ENCODE measurements around the gene RBM20. TPM values are rescaled to one million over a fixed set of nuclear protein-coding genes. Genes with fewer than 3 reads are reported as not detected.

The RBM20 gene
- total RNA-seq, 1 experiment from 2014 or later: 1.2 TPM

DNA sequence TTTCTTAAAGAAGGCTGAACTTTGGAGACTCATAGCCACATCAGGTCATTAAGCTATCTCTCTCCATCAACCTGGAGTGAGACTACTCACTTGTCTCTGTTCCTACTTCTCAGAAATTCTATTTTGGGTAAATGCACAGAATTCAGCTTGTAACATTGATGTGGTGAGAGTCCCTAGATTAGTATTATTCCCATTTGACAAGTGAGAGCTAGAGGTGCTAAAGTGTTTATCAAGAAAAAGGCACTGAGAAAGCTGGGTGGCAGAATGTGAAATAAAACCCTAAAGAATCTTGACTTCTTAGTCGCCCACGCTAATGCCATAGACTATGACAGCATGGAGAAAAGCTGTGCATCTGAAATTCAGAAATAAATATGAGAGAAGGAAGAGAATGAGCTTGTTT, 154.2 kb downstream of the RBM20 start:
- DNase-seq (ENCODE audit: low read depth, low spot score): no peak
- in situ Hi-C loops (cut with HindIII; ENCODE audit: low pct_unique_long_range_greater_than_20kb, low sequenced_read_pairs): no loop called here

DNA sequence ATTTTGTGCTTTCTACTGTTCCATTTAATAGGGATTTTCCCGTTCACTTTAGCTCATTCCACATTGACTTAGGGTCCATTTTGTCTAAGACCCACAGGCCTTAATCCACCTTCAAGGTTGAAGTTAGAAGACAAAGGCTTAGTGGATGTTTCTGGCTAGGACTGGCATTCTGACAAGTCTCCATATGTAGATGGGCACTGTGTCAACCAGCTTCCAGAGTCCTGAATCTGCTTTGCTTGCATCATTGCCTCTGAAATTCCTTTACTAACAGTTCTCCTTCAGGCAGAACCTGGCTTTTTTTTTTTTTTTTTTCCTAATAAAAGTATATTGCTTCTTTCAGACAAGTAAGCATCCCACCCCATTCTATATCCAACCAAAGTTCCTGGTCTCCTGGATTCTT, 158.0 kb downstream of the RBM20 start:
- in situ Hi-C loops (cut with HindIII; ENCODE audit: low pct_unique_long_range_greater_than_20kb, low sequenced_read_pairs): no loop called here
- peak; percentile 15 for DNase-seq (ENCODE audit: low read depth, low spot score)

DNA sequence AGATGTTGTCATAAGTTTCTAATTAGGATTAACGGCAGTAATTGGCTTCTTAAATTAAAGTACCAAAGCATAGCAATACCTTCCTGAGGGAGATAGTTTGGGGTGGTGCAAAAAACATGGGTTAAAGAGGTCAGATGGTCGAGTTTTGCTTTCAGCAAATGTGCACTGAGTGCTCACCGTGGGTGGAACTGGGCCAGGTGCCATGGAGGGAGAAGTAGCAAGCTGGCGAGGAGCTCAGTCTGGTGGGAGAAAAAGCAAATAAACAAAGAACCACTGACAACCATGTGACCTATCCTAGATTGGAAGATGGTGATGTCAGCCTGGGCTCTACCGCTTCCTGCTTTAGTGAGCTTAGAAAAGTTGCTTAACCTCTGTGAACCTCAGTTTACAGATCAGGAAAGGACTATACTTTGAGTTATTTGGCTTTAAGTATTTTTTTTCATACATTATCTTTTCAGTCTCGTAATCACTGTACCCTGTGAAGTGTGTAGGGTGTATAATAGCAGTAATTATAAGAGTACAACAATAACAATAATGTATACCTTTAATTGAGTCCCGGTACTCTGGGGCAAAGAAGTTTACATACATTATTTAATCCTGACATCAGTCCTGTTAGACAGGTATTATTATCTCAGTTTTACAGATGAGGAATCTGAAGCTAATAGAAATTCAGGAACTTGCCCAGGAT, 158.6 kb downstream of the RBM20 start:
- in situ Hi-C loops (cut with HindIII; ENCODE audit: low pct_unique_long_range_greater_than_20kb, low sequenced_read_pairs): no loop called here
- peak; percentile 87 for DNase-seq (ENCODE audit: low read depth, low spot score)

DNA sequence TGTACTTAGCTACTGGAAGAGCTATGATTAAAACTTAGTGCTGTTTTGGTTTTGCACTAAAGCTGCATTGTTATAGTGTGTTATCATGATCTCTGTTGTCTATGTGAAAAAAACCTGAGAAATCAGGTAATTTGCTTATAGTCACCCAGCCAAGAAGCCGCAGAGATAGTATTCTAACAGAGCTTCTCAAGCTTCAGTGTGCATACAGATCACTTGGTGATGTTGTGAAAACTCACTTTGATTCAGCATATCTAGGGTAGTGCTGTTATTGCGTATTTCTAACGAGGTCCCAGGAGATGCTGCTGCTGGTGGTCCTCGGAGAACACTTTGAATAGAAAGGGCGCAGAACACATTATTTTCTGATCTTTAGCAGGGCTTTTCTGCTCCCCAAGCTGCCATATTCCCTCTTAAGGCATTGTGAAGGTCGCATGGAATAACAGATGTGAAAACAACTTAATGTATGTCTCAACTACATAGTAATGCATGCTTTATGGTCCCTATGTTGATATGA, 159.2 kb downstream of the RBM20 start:
- in situ Hi-C loops (cut with HindIII; ENCODE audit: low pct_unique_long_range_greater_than_20kb, low sequenced_read_pairs): no loop called here
- peak; percentile 5 for DNase-seq (ENCODE audit: low read depth, low spot score)

DNA sequence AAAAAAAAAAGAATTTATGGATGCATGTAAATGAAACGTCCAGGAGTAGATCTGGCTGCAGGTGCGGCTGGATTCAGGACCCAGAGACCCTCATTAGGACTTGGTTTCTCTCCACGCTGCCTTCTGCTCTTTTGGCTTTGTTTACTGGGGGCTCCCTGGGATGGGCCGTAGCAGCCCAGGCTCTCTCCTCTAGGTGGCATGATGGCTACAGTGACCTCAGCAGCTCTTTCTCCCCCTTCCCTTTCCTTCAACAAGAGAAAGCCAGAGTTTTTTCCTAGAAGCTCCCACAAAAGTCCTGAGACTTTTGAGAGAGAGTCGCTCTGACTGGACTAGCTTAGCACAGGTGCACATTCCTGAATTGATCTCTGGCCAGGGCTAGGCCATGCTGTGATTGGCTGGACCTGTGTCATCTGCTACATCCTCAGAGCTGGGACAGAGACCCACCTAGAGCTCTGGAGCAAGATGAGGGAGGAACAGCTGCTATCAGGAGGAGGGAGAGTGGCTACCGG, 159.7 kb downstream of the RBM20 start:
- peak; percentile 60 for DNase-seq (ENCODE audit: low read depth, low spot score)

DNA sequence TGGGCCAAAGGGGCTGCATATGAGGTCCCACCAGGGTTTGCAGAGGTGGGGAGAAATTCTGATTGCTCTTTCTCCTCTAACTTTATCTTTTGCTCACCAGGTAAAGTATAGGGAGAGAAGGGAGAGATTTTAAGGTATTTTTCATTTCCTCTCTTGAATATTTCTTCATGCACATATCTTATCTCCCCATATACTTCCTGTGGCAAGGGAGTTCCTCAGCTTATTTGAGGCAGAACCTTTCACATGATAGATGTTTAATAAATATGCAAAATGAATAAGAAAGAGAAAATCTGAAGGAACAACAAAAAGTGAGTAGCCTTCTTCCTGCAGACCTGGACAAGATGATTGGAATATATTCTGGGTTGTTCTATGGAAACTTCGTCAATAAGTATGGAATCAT, 160.2 kb downstream of the RBM20 start:
- in situ Hi-C loops (cut with HindIII; ENCODE audit: low pct_unique_long_range_greater_than_20kb, low sequenced_read_pairs): no loop called here
- DNase-seq (ENCODE audit: low read depth, low spot score): no peak

More for the DNA sequence above, 159.7 kb downstream of the RBM20 start:
- in situ Hi-C loops (cut with HindIII; ENCODE audit: low pct_unique_long_range_greater_than_20kb, low sequenced_read_pairs): no loop called here

DNA sequence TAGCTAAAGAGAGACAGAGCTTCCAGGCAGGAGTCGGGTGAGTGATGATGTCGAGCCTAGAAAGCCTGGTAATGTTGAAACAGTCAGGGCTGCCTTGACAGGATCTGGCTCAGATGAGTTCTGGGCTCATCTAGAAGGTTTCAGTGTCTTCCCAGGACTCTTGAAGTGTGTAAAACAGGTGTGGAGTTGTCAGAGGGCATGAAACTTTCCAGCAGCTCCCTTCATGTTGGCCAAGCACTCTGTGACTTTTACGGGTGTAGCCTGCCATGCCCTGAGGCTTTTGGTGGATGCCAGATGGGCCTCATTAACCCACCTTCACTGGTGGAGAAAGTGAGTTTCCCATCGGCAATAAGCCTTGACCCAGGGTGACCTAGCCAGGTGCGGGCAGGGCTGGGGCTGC, 161.2 kb downstream of the RBM20 start:
- DNase-seq (ENCODE audit: low read depth, low spot score): no peak
- in situ Hi-C loops (cut with HindIII; ENCODE audit: low pct_unique_long_range_greater_than_20kb, low sequenced_read_pairs): no loop called here

DNA sequence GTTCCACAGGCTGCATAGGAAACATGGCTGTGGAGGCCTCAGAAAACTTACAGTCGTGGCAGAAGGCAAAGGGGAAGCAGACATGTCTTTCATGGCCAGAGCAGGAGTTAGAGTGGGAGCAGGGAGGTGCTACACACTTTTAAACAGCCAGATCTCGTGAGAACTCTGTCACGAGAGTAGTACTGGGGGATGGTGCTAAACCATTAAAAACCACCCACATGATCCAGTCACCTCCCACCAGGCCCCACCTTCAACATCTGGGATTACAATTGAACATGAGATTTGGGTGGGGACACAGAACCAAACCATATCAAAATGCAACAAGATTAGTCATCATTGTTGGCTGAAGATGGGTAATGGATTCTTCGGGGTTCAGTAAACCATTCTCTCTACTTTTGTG, 162.2 kb downstream of the RBM20 start:
- no peak for DNase-seq (ENCODE audit: low read depth, low spot score)
- in situ Hi-C loops (cut with HindIII; ENCODE audit: low pct_unique_long_range_greater_than_20kb, low sequenced_read_pairs): no loop called here

DNA sequence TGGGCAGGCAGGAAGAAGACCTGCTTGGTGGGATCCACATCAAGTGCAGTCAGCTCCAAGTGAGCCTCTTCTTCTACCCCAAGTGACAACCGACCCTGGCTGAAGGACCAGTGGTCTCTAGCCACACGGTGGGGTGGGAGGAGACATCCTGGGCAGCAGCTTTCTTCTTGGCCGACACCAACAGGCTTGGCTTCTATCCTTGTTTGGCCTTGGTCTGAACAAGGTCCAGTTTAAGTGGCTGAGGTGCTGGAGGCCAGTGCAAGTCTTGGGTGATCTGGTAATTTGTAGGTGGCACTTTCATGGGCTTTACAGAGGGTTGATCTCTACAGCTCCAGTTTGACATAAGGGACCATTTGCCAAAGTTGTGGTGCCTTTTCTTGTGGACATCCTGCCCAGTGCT, 164.0 kb downstream of the RBM20 start:
- no peak for DNase-seq (ENCODE audit: low read depth, low spot score)
- in situ Hi-C loops (cut with HindIII; ENCODE audit: low pct_unique_long_range_greater_than_20kb, low sequenced_read_pairs): no loop called here

DNA sequence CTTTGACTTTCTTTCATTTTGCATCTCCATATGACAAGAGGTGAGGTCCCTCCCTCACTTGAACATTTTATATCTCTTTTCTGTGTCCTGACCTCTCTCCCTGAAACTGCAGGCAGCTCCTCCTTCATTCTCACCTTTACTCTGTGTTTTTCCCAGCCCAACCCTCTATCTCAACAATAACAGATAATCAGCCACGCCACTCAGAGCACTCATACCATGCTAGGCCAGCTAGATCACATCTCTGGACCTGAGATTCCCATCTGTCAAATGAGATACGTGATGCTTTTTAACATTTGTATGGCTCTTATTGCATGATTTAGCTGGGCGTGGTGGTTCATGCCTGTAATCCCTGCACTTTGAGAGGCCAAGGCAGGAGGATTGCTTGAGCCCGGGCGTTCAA, 164.5 kb downstream of the RBM20 start:
- DNase-seq (ENCODE audit: low read depth, low spot score): no peak
- in situ Hi-C loops (cut with HindIII; ENCODE audit: low pct_unique_long_range_greater_than_20kb, low sequenced_read_pairs): no loop called here

DNA sequence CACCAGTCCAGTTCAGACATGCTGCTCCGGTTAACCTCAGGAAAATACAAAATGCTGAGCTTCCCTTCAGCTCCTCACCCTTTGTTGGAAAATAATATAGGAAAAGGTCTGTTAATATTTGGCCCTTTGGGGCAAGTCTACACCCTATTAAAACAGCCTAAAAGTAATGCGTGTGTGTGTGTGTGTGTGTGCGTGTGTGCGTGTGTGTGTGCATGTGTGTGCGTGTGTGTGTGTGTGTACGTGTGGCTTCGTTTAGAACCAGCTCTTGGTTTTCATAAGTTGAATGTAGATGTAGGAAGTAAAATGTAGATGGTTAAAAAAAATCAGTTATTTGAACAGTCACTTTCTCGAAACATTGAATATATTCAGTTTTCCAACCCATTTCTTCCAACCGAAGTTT, 166.5 kb downstream of the RBM20 start:
- in situ Hi-C loops (cut with HindIII; ENCODE audit: low pct_unique_long_range_greater_than_20kb, low sequenced_read_pairs): no loop called here
- no peak for DNase-seq (ENCODE audit: low read depth, low spot score)

DNA sequence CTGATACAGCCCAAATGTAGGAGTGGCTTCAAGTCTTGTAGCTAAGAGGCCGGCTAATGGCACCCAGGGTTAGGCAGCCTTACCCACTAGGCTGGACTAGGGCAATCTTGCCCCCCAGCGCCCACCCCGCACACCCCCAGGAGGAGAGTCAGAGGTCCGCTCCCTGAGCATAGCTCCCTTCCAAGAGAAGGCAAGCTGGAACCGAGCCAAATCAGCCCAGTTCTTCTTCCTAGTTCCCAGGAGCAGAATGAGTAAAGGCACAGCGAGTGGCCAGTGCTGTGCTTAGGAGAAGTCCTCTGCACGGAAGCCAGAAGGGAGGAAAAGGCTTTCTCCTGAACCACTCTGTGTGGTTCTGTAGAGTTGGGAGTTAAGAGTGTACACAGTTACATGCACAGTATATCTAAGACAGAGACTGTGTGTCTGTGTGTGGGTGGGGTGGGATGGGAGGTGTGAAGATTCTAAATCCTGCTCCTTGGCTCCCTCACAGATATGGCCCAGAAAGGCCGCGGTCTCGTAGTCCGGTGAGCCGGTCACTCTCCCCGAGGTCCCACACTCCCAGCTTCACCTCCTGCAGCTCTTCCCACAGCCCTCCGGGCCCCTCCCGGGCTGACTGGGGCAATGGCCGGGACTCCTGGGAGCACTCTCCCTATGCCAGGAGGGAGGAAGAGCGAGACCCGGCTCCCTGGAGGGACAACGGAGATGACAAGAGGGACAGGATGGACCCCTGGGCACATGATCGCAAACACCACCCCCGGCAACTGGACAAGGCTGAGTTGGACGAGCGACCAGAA, 167.8 kb downstream of the RBM20 start:
- DNase-seq (ENCODE audit: low read depth, low spot score): no peak
- in situ Hi-C loops (cut with HindIII; ENCODE audit: low pct_unique_long_range_greater_than_20kb, low sequenced_read_pairs): no loop called here

DNA sequence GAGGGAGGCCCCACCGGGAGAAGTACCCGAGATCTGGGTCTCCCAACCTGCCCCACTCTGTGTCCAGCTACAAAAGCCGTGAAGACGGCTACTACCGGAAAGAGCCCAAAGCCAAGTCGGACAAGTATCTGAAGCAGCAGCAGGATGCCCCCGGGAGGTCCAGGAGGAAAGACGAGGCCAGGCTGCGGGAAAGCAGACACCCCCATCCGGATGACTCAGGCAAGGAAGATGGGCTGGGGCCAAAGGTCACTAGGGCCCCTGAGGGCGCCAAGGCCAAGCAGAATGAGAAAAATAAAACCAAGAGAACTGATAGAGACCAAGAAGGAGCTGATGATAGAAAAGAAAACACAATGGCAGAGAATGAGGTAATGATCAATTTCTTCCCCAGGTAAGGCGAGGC, 168.4 kb downstream of the RBM20 start:
- in situ Hi-C loops (cut with HindIII; ENCODE audit: low pct_unique_long_range_greater_than_20kb, low sequenced_read_pairs): no loop called here
- no peak for DNase-seq (ENCODE audit: low read depth, low spot score)

DNA sequence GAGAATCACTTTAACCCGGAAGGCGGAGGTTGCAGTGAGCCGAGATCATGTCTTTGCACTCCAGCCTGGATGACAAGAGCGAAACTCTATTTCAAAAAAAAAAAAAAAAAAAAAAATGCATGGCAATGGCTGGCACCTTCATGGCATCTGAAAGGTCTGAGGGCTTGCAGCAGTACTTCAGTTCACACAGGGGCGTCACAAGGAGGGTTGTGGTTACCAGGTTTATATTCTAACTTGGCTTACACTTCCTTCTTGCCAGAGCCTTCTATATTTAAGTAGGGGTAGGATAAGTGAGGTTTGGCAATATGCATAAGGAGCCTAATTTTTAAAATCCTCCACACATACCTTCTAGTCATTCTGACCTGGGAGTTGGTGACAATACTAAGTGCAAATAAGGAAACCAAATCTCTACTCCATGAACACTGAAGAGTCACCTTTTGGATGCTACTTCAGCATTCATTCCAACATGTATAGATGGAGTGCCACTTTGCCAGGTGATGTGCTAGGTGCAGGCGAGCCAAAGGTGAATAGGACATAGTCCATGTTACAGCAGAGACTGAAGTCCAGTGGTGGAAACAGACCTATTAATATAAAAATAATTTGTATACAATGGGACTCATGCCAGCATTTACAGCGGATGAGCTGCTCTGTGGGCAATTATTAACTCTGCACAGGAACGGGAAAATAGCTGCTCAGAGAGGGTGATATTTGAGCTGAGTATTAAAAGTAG, 169.8 kb downstream of the RBM20 start:
- DNase-seq (ENCODE audit: low read depth, low spot score): no peak
- in situ Hi-C loops (cut with HindIII; ENCODE audit: low pct_unique_long_range_greater_than_20kb, low sequenced_read_pairs): no loop called here

DNA sequence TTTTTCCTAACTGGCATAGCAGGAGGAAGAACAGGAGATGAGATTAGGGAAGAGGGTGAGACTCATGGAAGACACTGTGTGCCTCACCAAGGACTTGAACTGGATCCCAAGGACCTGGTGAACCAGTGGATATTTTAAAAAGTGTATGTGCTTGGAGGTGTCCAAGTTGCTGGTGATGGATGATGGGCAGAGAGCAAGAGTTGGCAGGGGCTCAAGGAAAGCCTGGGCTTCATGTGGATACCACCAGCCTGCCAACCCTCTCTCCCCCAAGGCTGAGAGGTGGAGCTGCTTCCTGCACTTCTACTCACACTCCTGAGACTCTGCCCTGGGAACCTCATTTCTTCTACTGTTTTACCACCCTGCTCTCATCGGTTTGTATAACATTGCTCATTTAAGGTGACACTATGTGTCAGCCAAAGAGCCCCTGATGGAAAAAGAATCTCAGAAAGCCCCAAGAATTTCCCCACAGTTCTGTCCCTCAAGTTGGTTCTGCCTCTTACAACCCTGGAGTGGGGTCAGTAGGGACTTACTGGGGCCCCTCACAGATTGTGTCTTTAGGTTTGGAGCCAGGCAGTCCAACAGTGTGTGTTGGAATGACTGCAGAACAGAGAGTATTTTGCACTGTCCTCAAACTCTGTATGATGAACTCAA, 171.3 kb downstream of the RBM20 start:
- in situ Hi-C loops (cut with HindIII; ENCODE audit: low pct_unique_long_range_greater_than_20kb, low sequenced_read_pairs): no loop called here

DNA sequence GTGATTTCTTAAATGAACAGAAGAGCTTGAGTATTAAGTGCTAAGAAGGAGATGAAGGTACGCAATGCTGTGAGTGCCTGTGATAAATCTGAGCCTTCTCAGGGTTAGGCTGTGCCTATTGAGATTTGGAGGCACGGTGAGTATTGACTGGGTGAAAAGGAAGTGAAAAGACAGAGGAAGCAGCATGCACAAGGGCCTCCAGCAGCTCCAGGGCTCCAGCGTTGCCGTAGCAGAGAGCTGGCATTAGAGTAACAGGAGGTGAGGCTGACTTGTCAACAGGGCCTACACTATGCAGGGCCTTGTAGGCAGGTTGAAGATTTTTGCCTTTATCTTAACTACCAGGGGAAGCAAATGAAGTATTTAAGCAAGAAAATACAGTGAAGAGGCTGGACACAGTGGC, 173.5 kb downstream of the RBM20 start:
- in situ Hi-C loops (cut with HindIII; ENCODE audit: low pct_unique_long_range_greater_than_20kb, low sequenced_read_pairs): no loop called here
- no peak for DNase-seq (ENCODE audit: low read depth, low spot score)

More for the DNA sequence above, 171.3 kb downstream of the RBM20 start:
- DNase-seq (ENCODE audit: low read depth, low spot score): no peak

DNA sequence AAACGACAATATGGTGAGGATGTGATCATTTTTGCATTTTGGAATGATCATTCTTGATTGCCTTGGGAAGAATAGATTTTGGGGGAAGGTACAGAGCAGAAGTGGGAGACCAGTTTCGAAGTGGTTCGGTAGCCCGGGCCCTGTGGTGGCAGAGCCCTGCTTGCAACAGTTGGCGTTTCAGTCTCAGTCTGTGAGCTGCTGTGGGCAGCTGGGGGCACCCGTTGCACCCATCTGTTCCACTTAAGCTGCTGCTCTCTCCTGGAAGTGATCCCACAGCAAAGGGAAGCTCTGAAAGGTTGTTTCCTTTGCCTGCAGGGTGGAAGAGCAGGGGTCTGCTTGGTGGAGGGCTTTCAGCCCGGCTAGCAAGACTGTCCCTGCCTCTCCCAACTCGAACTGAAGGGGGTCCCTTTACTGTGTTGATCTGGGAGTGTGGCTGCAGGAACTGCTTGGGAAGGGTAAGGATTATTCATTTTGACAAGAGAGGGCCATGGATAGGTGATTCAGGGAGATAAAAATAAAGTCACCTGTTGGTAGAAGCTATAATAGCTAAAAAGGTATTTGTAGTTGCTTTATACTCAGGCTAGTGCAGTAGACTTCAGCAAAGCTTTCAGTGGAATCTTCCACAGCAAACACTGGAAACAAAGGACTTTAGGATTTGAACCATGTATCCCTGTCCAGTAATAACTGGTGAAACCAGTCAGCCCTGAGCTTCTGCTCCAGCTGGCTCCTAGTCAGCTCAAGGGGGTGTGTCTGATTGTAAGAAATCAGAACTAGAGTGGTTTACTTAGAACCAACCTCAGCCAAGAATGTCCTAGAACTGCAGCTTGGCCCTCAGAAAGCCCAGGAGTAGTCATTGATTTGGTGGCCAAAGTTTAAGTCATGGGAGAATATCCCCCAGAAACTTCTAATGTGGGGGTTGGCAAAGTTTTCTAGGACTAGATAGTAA, 174.4 kb downstream of the RBM20 start:
- no peak for DNase-seq (ENCODE audit: low read depth, low spot score)
- in situ Hi-C loops (cut with HindIII; ENCODE audit: low pct_unique_long_range_greater_than_20kb, low sequenced_read_pairs): no loop called here

Measured in SK-MEL-5 (cell line).